Liver (tissue), 3 donors: ENCODE measurements around the gene MFRP.

Experiments
- CTCF ChIP-seq: fragments of 150-350 bp; IDR thresholded peaks from 2 replicates; pipeline ENCODE4 v1.5.1; 2017; ENCODE audit warnings: improper control_type of control experiment, low read depth, low read length; ENCODE audit not compliant: missing input control
- EGR1 ChIP-seq, 2 donors: IDR thresholded peaks; 2 replicates each; pipeline ENCODE4 v1.6.1; 2016 to 2018; ENCODE audit warnings: antibody characterized with exemption in 2 of 2, low read depth in 2 of 2
- MAX ChIP-seq: IDR thresholded peaks from 2 replicates; pipeline ENCODE4 v1.6.1; 2016; ENCODE audit warnings: antibody characterized with exemption
- RAD21 ChIP-seq, 2 donors: IDR thresholded peaks; 2 replicates each; pipeline ENCODE4 v1.6.1; 2016; ENCODE audit warnings: antibody characterized with exemption in 2 of 2, mild to moderate bottlenecking in 2 of 2
- TAF1 ChIP-seq: conservative IDR thresholded peaks from 2 replicates; pipeline ENCODE4 v1.6.1; 2016; ENCODE audit warnings: antibody characterized with exemption, mild to moderate bottlenecking
- TF ChIP-seq, protein P1 (sequence below): IDR thresholded peaks from 2 replicates; pipeline ENCODE4 v1.6.1; 2016; ENCODE audit warnings: antibody characterized with exemption
- donor health status: healthy.
- donor health status: healthy.

- TF ChIP-seq CTCF (no peak), TAF1 (no peak), RAD21 (IDR thresholded peaks at IDR 0.05) (no peak), EGR1 (IDR thresholded peaks at IDR 0.05; ENCODE audit: low read depth in 2 of 2) (no peak), MAX (no peak)
- TF ChIP-seq, protein P1, sequence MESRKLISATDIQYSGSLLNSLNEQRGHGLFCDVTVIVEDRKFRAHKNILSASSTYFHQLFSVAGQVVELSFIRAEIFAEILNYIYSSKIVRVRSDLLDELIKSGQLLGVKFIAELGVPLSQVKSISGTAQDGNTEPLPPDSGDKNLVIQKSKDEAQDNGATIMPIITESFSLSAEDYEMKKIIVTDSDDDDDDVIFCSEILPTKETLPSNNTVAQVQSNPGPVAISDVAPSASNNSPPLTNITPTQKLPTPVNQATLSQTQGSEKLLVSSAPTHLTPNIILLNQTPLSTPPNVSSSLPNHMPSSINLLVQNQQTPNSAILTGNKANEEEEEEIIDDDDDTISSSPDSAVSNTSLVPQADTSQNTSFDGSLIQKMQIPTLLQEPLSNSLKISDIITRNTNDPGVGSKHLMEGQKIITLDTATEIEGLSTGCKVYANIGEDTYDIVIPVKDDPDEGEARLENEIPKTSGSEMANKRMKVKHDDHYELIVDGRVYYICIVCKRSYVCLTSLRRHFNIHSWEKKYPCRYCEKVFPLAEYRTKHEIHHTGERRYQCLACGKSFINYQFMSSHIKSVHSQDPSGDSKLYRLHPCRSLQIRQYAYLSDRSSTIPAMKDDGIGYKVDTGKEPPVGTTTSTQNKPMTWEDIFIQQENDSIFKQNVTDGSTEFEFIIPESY, result no peak
Measured at GRCh38 chr11:119377112-119377901, 30.8 kb upstream of the MFRP start.
